NCI-H2227 treated with DMSO at 0.1 percent for 48 hours (cell line): ENCODE results near the gene OR1S2.
"Not testable (repeated sequence)": the region's sequence is repeated elsewhere in the genome, so short reads cannot be mapped to it uniquely, and the experiment has no call there.

Experiments used
- DNase-seq: peaks from one replicate; lab custom pipeline; 2025; lab: John Stamatoyannopoulos, UW

Gene OR1S2, protein sequence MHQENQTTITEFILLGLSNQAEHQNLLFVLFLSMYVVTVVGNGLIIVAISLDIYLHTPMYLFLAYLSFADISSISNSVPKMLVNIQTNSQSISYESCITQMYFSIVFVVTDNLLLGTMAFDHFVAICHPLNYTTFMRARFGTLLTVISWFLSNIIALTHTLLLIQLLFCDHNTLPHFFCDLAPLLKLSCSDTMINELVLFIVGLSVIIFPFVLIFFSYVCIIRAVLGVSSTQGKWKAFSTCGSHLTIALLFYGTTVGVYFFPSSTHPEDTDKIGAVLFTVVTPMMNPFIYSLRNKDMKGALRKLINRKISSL

GRCh38 chr11:58204042-58204441 is at the start of gene OR1S2:
Gene OR1S2 (minus strand): TSS chr11:58204142. CDS start chr11:58204142, 0 bp downstream.
- DNase-seq = no peak

DNA sequence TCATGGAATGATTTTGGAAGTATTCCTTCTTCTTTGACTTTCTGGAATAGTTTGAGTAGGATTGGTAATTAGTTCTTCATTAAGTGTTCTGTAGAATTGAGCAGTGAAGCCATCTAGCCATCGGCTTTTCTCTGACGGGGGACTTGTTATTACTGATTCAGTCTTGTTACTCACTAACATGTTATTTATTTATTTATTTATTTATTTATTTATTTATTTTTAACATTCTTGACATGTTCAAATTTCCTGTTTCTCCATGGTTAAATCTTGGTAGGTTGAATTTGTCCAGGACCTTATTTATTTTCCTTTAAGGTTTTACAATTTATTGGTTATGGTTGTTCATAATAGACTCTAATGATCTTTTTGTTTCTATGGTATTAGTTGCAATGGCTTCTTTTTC is 40.0 kb upstream of the OR1S2 start:
- DNase-seq = no peak

DNA sequence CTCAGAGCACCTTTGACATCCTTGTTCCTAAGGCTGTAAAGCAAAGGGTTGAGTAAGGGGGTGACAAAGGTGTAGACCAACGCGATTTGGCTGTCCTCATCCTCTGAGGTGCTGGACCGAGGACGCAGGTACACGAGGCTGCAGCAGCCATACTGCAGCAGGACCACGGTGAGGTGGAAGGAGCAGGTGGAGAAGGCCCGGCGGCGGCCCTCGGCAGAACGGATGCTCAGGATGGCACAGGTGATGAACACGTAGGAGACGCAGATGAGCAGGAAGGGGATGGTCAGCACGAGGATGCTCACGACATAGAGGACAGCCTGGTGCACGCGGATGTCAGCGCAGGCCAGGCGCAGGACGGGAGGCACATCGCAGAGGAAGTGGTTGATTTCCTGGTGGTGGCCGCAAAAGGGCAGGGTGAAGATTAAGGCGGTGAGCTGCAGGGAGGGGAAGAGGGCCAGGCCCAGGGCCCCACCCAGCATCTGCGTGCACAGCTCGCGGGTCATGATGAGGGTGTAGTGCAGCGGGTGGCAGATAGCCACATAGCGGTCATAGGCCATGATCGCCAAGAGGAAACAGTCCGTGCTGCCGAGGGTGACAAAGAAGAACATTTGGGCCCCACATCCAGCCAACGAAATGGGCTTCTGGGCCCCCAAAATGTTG is 24.1 kb upstream of the OR1S2 start:
- DNase-seq = no peak

GRCh38 chr11:58222721-58223120 is 18.8 kb upstream of the OR1S2 start:
- no peak for DNase-seq

DNA sequence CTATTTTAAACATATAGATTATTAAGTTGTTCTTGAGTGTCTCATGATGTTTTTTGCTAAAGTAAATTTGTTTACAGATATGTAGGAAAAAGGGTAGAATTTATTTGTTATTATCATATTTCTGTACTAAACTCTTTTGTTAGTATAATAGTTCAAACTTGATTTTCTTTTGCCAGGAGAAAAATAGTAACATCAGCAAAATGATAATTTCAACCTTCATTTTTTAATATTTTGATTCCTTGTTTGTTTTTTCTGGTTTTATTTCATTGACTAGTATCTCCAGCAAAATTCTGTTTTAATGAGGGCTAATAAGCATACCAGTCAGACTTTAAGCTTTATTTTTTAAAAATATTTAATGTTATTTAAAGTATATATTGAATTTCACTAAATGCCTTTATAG is 12.5 kb upstream of the OR1S2 start:
- DNase-seq = no peak

DNA sequence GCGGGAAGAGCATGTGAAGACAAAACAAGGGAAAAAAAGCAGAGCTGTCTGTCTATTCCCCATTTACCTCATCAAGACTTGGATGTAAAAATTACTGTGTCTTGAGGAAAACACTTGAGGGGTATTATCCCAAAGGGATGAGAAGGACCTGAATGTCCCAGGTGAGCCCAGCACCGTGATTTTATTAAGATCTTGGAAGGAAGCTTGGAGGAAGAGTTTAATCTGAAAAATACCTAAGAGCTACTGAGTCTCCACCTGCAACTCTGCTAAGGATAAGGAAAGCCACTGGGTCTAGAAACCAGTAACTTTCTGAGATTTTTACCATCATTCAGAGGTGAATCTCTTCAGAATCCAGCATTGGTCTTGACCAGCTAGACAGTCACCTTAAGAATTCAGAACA is 8.5 kb upstream of the OR1S2 start, which contains the start of gene OR1S1:
TSS of gene OR1S1 (plus strand) at position 301 of the 400 bp plus-strand sequence.
- not testable (repeated sequence) for DNase-seq

DNA sequence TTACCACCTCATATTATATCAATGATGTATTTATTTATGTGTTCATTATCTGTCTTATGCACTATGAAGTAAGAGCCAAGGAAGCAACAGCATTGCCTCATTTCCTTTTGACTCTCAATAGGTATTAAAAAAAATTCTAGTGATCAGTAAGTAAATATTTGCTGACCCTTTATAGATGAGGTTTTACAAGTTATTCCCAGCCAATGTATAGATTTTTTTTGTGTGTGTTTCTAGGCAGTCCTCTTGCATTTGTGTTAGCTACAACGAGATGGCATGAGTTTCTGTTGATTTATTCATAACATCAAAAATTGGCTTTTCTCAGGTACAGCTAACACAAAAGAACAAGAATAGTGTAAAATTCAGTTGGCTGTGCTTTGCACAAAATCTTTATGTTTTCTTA is 4.7 kb downstream of the OR1S2 start:
- DNase-seq = no peak

GRCh38 chr11:58195939-58196338 is 8.0 kb downstream of the OR1S2 start:
- DNase-seq = no peak

DNA sequence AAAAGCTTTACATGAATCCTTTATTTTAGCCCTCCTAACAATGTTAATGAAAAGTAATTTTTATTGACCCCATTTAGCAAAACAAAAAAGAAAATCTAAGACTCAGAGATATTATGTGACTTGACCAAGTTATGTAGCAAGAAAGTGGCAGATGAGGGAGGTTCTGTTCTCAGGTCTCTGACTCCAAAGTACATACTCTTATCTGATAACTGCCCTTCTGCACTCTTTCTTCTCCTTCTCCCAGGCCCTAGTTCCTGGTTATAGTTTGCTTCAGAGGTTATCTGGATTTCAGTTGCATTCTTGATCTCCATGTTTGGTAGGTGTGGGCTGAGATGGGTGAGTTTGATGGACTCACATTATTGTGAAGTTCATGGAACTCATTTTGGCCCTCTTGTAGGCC is 10.6 kb downstream of the OR1S2 start:
- DNase-seq = no peak

DNA sequence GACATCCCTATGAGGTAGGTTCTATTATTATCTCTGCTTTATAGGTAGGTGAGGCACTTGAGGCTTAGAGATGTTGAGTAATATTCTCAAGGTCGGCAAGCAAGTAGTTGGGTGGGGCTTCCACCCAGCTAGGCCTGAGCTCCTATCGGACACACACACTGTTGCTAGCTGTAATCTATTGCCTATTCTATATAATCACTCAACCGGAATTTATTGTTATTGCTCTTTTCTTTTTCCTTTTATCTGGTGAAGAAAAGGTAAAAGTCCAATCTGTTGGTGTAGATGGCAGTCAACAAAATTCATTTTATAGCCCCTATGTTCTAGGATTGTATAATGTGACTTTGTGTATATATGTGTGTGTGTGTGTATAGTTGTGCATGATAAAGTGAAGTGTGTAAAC is 11.7 kb downstream of the OR1S2 start:
- DNase-seq = no peak

DNA sequence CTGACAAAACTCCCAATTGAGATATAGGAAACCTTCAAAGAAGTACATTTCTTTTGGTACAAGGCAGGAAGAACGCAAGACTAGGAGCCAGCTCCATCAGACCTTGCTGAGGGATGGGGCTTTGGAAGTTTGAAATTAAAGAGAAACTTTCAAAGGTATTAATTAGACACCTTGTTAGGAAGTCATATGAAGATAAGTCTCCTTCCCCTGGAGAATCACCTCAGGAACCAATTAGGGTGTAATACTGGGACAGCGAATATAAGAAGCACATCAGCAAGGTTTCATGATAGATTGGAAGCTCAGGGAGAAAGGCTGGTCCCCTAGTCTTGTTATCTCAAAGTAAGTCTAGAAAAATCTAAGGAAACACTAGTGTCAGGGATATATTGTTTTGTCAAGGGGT is 15.2 kb downstream of the OR1S2 start, which contains the start of gene OR9Q2:
TSS of gene OR9Q2 (plus strand) at position 301 of the 400 bp plus-strand sequence. CDS start 1,421 bp downstream, outside the sequence.
- DNase-seq = no peak

- no peak for DNase-seq
Measured at GRCh38 chr11:58186938-58187337, 17.0 kb downstream of the OR1S2 start.

- DNase-seq = no peak
Measured at GRCh38 chr11:58179648-58180047, 24.3 kb downstream of the OR1S2 start.

- DNase-seq = no peak
Measured at GRCh38 chr11:58178444-58178843, 25.5 kb downstream of the OR1S2 start.

DNA sequence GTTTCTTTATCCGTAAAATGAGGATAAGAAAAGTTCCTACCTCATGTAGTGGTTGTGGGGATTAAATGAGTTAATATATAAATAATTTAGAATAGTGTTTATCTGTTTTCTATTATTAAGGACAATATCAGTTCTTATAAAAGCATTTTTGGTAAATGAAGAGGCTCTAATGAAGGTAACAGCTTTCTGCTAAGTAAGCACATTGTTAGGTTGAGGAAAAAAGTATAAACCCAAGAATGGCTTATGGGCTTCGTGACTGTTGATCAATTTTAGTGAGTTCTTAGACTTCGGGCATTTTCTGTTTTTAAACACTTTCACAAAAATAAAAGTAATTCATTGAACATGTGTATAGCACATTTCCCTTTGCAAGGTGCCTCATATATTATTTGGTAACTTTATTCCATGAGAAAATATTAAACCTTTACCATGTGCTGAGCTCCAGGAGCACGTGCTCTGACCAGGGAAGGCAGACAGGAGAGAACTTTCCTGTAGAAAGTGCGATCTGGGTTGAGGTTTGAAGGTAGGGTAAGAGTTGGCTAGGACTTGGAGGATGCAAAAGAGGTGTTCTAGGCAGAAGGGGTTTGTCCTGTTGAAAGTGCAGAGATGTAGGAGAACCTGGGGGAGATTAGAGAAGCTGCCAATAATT is 26.4 kb downstream of the OR1S2 start:
- DNase-seq = no peak

DNA sequence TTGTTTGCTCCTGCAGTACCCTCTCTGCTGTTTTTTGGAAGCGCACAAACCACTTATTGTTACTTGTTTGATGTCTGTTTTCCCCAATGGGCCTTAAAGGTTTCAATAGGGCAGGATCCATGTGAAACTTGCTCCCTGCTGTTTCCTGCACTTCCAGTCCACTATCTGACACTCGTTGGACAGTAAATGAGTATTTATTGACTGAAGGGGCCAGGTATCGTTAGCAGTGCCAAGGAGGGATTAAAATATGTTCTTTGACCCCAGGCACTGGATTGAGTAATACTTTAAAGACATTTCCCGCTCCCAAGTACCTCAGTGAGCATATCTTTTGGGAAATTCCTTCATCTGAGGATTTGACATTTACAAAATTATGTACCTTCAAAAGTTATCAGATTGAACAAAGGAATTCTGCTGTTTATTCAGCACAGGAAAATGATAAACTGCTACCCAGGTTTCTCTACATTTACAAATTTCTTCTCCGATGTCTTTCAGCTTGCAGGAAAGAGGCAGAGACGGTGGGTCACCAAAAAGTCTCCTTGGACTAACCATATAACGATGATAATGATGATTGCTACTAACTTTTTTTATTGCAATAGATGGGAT is 38.3 kb downstream of the OR1S2 start:
- no peak for DNase-seq

- DNase-seq = no peak
Measured at GRCh38 chr11:58164990-58165389, 39.0 kb downstream of the OR1S2 start.

- no peak for DNase-seq
Measured at GRCh38 chr11:58164389-58164788, 39.6 kb downstream of the OR1S2 start.
